Calu3 (cell line): ENCODE data around the gene TRIM72. TPM values are rescaled to one million over a fixed set of nuclear protein-coding genes. Genes with fewer than 3 reads are reported as not detected.

Source experiments
- BruUV-seq: library from RNA; stranded (reverse); fragments of 400-500 nt; replicated peaks from 2 replicates; lab custom pipeline; 2021; lab: Mats Ljungman, UMichigan
- CTCF ChIA-PET: fragments of 300-600 bp; sonication (Branson Sonifier 250); formaldehyde crosslinking; loops from one replicate; lab custom pipeline; 2022; ENCODE audit warnings: antibody characterized with exemption; lab: Charles Lee
- DNase-seq: peaks from one replicate; pipeline ENCODE4 v3.0.0; 2022
- H3K27ac Mint-ChIP-seq: one replicate; pipeline ENCODE4 v1.8.0; 2022; ENCODE audit warnings: mixed read lengths; ENCODE audit not compliant: unreplicated experiment
- H3K27me3 Mint-ChIP-seq: one replicate; pipeline ENCODE4 v1.8.0; 2022; ENCODE audit warnings: mixed read lengths; ENCODE audit not compliant: unreplicated experiment
- H3K36me3 Mint-ChIP-seq: one replicate; pipeline ENCODE4 v1.8.0; 2022; ENCODE audit warnings: mild to moderate bottlenecking, moderate library complexity, mixed read lengths; ENCODE audit not compliant: insufficient read depth, unreplicated experiment
- H3K4me1 Mint-ChIP-seq: one replicate; pipeline ENCODE4 v1.8.0; 2022; ENCODE audit warnings: mild to moderate bottlenecking, low read depth, mixed read lengths; ENCODE audit not compliant: unreplicated experiment
- H3K4me3 Mint-ChIP-seq: one replicate; pipeline ENCODE4 v1.8.0; 2022; ENCODE audit warnings: mild to moderate bottlenecking, low read depth, moderate library complexity, mixed read lengths; ENCODE audit not compliant: unreplicated experiment
- H3K9me3 Mint-ChIP-seq: one replicate; pipeline ENCODE4 v1.8.0; 2022; ENCODE audit warnings: low read depth, mixed read lengths; ENCODE audit not compliant: unreplicated experiment
- CTCF ChIP-seq: fragments of 200-600 bp; IDR thresholded peaks from one replicate; pipeline ENCODE4 v1.8.0; 2022; ENCODE audit warnings: antibody characterized with exemption; ENCODE audit not compliant: unreplicated experiment
- intact Hi-C: fragments of 100-400 bp; cut with micrococcal nuclease; formaldehyde crosslinking; loops from one replicate; pipeline ENCODE4 v1.10.0; 2022; ENCODE audit not compliant: unreplicated experiment
- total RNA-seq: library from RNA; stranded (reverse); gene quantifications from 2 replicates; pipeline ENCODE4 v1.2.3, GENCODE V29; 2022

The TRIM72 gene
- total RNA-seq, 1 experiment from 2014 or later, result not detected

- DNase-seq, result no peak
- H3K4me1 Mint-ChIP-seq, result peaks cover 53% of the 10 kb centered on the region
- CTCF ChIA-PET, result no interaction called here
- H3K27ac Mint-ChIP-seq, result peak overlapping the region; percentile 13
- no TSS peak for BruUV-seq
- H3K9me3 Mint-ChIP-seq, result no peaks in the 10 kb centered on the region
- intact Hi-C loops, result loop anchor here (10.0 kb wide), 1 partner anchor 202 kb away; no protein-coding TSS in a partner anchor
- TF ChIP-seq CTCF, result no peak
- peaks cover 84% of the 10 kb centered on the region for H3K36me3 Mint-ChIP-seq
- no peaks in the 10 kb centered on the region for H3K27me3 Mint-ChIP-seq
- peak overlapping the region; percentile 82 for H3K4me3 Mint-ChIP-seq
Observed at GRCh38 chr16:31182391-31182790, 31.5 kb upstream of the TRIM72 start.

GRCh38 chr16:31183432-31184428, 30.2 kb upstream of the TRIM72 start:
- TF ChIP-seq CTCF, result no peak
- no peaks in the 10 kb centered on the region for H3K9me3 Mint-ChIP-seq
- H3K27ac Mint-ChIP-seq, result peak overlapping the region; percentile 55
- H3K4me1 Mint-ChIP-seq, result peaks cover 55% of the 10 kb centered on the region
- intact Hi-C loops, result loop anchor here (10.0 kb wide), 1 partner anchor 201 kb away; no protein-coding TSS in a partner anchor
- H3K4me3 Mint-ChIP-seq, result peak overlapping the region; percentile 82
- no peak for DNase-seq
- H3K36me3 Mint-ChIP-seq, result peaks cover 98% of the 10 kb centered on the region
- no peaks in the 10 kb centered on the region for H3K27me3 Mint-ChIP-seq
- CTCF ChIA-PET, result interaction anchor here (0.7 to 1.0 kb wide), 4 partner anchors 150 to 259 kb away, joined by 3 to 6 read pairs (median 4); partner anchors contain the start of gene ZNF843
- no TSS peak for BruUV-seq

- Mint-ChIP-seq H3K4me1 (peaks cover 59% of the 10 kb centered on the region), H3K4me3 (no peak overlapping the region), H3K36me3 (peaks cover 100% of the 10 kb centered on the region), H3K9me3 (no peaks in the 10 kb centered on the region), H3K27me3 (no peaks in the 10 kb centered on the region), H3K27ac (peak overlapping the region; percentile 8)
- no peak for TF ChIP-seq CTCF
- no peak for DNase-seq
- CTCF ChIA-PET, result interaction anchor here (1.0 kb wide), 1 partner anchor 201 kb away, joined by 4 read pairs; no protein-coding TSS in a partner anchor
- intact Hi-C loops, result loop anchor here (10.0 kb wide), 1 partner anchor 200 kb away; no protein-coding TSS in a partner anchor
- no TSS peak for BruUV-seq
Observed at GRCh38 chr16:31184888-31185287, 29.0 kb upstream of the TRIM72 start.

GRCh38 chr16:31185339-31185738, 28.6 kb upstream of the TRIM72 start:
- no peak for DNase-seq
- no peak for TF ChIP-seq CTCF
- Mint-ChIP-seq H3K27ac (peak overlapping the region; percentile 8), H3K27me3 (no peaks in the 10 kb centered on the region), H3K9me3 (no peaks in the 10 kb centered on the region), H3K36me3 (peaks cover 100% of the 10 kb centered on the region), H3K4me3 (no peak overlapping the region), H3K4me1 (peaks cover 64% of the 10 kb centered on the region)
- intact Hi-C loops, result loop anchor here (10.0 kb wide), 1 partner anchor 199 kb away; no protein-coding TSS in a partner anchor
- BruUV-seq, result no TSS peak
- CTCF ChIA-PET, result interaction anchor here (0.6 kb wide), 1 partner anchor 100 kb away, joined by 4 read pairs; no protein-coding TSS in a partner anchor
